Stimulated activated CD4-positive, alpha-beta T cell treated with anti-CD3 and anti-CD28 coated beads, Interleukin-15, amount 100 ng/mL, for 48 hours (primary cell): ENCODE measurements around the gene C12orf42.

Experiments used
- DNase-seq, 2 donors: peaks; one replicate each; pipeline ENCODE4 v3.0.0-alpha.2; 2020; ENCODE audit warnings: low read depth in 2 of 2

The C12orf42 gene

GRCh38 chr12:103268831-103269514, 226.8 kb downstream of the C12orf42 start:
- DNase-seq, result no peak

GRCh38 chr12:103257763-103258162, 238.0 kb downstream of the C12orf42 start:
- DNase-seq, result no peak
